Measurements from ENCODE around the gene ARHGEF37.

DNA sequence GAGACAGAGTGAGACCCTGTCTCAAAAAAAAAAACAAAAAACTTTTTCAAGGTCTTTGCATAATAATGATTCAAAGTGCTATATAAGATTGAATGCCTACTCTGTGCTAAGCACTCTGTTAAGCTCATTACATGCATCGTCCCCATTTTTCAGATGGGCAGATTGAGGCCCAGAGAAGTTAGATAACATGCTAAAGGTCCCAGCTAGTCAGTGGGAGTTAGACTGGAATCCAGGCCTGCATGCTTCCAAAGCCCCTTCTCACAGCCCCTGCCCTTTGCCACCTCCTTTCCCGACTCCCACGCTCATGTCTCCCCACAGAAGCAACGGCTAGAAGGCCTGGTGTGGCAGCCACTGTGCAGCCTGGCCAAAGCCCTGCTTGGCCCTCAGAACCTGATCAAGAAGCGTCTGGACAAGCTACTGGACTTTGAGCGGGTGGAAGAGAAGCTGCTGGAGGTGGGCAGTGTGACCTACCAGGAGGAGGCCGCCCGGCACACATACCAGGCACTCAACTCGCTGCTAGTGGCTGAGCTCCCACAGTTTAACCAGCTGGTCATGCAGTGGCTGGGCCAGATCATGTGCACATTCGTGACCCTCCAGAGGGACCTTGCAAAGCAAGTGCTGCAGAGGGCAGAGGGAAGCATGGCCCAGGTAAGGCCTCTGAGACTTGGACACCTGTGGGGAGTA, 40.3 kb downstream of the ARHGEF37 start:
- TF ChIP-seq, protein P1, sequence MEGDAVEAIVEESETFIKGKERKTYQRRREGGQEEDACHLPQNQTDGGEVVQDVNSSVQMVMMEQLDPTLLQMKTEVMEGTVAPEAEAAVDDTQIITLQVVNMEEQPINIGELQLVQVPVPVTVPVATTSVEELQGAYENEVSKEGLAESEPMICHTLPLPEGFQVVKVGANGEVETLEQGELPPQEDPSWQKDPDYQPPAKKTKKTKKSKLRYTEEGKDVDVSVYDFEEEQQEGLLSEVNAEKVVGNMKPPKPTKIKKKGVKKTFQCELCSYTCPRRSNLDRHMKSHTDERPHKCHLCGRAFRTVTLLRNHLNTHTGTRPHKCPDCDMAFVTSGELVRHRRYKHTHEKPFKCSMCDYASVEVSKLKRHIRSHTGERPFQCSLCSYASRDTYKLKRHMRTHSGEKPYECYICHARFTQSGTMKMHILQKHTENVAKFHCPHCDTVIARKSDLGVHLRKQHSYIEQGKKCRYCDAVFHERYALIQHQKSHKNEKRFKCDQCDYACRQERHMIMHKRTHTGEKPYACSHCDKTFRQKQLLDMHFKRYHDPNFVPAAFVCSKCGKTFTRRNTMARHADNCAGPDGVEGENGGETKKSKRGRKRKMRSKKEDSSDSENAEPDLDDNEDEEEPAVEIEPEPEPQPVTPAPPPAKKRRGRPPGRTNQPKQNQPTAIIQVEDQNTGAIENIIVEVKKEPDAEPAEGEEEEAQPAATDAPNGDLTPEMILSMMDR (IDR thresholded peaks at IDR 0.05), result no peak
- TF ChIP-seq POLR2AphosphoS5 (IDR thresholded peaks at IDR 0.05) (no peak), POLR2A (IDR thresholded peaks at IDR 0.05) (no peak), EP300 (IDR thresholded peaks at IDR 0.05) (no peak)
